HG02884 (cell line): Measurements from ENCODE around the gene RAD54L2.
"Not testable (repeated sequence)": the region's sequence is repeated elsewhere in the genome, so short reads cannot be mapped to it uniquely, and the experiment has no call there.

Source experiments
- ATAC-seq: cut with Tn5 transposase; IDR thresholded peaks from one replicate; pipeline ENCODE4 v1.9.1; 2021; ENCODE audit warnings: mild to moderate bottlenecking, moderate library complexity; ENCODE audit not compliant: unreplicated experiment

The RAD54L2 gene, protein sequence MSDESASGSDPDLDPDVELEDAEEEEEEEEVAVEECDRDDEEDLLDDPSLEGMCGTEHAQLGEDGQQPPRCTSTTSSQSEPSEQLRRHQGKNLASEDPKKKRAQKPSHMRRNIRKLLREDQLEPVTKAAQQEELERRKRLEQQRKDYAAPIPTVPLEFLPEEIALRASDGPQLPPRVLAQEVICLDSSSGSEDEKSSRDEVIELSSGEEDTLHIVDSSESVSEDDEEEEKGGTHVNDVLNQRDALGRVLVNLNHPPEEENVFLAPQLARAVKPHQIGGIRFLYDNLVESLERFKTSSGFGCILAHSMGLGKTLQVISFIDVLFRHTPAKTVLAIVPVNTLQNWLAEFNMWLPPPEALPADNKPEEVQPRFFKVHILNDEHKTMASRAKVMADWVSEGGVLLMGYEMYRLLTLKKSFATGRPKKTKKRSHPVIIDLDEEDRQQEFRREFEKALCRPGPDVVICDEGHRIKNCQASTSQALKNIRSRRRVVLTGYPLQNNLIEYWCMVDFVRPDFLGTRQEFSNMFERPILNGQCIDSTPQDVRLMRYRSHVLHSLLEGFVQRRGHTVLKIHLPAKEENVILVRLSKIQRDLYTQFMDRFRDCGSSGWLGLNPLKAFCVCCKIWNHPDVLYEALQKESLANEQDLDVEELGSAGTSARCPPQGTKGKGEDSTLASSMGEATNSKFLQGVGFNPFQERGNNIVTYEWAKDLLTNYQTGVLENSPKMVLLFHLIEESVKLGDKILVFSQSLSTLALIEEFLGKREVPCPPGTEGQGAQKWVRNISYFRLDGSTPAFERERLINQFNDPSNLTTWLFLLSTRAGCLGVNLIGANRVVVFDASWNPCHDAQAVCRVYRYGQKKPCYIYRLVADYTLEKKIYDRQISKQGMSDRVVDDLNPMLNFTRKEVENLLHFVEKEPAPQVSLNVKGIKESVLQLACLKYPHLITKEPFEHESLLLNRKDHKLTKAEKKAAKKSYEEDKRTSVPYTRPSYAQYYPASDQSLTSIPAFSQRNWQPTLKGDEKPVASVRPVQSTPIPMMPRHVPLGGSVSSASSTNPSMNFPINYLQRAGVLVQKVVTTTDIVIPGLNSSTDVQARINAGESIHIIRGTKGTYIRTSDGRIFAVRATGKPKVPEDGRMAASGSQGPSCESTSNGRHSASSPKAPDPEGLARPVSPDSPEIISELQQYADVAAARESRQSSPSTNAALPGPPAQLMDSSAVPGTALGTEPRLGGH (N-terminal part only)

DNA sequence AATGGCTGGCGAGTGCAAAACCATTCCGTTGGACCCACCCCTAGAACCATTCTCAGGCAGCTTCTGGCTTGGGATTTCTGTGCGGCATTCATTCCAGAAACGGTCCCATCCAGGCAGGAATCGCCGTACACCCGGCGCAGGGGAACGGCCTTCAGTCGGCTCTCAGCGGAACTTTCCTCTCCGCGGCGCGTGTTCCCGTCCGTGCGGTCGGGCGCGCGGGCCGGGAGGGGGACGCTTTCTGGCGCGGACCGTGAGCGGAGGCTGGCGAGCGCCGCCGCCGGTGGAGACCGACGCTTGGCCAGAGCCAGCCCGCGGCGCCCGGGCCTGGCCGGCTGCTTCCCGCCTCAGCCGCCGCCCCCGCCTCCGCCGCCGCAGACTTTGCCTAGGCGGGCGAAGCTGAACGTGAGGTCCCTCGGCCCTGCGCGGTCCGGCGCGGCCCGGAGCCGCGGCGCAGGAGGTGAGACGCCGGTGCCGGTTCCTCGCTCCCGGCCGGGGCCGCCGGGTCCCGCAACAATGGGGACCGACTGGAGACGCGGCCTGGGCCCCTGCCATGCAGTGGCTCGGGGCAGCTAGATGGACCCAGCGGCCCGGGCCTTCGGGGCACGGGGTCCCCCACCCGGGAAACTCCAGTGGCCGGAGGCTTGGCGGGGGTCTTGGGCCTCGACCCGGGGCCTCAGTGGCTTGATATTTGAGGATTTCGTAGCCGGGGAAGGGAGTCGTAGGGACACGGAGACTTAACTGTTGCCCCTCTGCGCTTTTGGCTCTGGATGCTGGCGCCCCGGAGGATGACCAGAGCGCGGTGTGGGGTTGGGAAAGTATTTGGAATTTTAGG is at the start of gene RAD54L2:
RAD54L2 (plus strand) TSS at position 261 of the 832 bp plus-strand sequence. CDS start 51,702 bp downstream, outside the sequence.
- ATAC-seq = peak; percentile 58

DNA sequence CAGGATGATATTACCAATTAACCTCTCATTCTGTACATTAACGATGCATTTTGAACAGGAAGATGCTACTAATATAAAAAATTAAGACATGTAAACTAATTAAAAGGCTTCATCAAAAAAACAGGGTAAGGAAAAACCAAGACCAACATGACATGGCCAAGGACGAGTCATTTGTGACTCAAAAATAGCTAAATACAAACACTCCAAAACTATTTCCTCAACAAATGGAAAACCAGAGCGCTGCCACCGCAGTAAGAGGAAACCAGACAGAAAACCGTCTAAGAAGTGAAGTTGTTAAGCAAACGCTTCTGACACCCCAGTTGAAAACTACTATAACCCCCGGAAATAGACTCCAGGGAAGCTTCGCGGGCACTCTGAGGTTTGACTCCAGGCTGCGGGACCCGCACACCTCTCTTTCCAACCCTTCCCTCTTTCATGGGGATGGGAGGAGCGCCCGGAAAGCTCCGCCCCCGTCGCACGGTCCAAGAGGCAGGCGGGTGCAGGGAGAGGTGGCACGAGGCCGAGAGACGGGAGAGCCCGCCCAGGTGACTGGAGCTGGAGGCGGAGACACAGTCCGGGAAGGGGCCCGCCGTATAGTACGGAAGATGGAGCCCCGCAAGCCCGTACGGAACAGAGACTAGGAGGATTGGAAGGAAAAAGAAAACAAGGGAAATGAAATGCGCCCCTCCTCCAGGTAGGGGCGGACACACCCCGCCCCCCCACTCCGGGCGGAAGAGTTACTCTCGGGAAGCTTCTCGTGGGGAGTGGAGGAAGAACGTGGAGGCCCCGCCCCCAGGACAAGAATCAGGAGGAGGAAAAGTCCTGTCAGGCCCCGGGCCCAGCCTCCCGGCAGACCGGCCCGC is 39.4 kb upstream of the RAD54L2 start:
- ATAC-seq = peak; percentile 43

DNA sequence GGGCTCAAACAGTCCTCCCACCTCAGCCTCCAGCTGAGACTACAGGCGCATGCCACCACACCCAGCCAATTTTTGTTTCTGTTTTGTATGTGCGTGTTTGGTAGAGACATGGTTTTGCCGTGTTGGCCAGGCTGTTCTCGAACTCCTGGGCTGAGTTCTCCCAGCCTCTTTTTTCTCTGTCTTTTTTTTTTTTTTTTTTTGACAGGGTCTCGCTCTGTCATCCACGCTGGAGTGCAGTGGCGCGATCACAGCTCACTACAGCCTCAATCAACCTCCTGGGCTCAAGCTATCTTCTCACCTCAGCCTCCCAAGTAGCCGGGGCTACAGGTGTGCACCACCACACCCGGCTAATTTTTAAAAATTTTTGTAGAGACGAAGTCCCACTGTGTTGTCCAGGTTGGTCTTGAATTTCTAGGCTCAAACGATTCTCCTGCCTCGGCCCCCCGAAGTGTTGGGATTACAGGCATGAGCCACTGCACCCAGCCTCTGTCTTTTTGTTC is 37.8 kb upstream of the RAD54L2 start:
- ATAC-seq = no peak

DNA sequence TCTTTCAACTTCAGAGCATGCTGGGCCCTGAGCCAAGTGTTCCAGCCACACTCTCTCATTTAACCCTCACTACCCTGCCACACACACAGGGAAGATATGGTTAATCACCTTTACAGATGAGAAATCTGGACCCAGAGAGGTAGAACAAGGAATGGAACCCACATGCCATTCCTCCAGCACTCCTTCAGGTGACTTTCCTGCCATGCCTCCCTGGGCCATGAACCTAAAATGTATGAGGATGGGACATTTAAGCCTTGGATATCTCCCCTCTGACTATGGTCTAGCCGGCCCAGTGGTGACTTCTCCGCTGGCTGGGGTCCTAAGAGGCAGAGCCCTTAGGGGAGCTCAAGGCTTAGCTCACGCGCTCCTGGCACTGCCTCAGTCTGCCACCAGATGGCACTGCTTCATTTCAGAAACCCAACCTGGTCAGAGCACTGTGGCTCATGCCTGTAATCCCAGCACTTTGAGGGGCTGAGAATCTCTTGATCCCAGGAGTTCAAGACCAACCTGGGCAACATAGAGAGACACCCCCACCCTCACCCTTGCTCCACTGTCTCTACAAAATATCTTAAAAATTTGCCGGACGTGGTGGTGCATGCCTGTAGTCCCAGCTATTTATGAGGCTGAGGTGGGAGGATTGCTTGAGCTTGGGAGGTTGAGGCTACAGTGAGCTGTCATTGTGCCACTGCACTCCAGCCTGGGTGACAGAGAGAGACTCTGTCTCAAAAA is 36.5 kb upstream of the RAD54L2 start:
- ATAC-seq = no peak

DNA sequence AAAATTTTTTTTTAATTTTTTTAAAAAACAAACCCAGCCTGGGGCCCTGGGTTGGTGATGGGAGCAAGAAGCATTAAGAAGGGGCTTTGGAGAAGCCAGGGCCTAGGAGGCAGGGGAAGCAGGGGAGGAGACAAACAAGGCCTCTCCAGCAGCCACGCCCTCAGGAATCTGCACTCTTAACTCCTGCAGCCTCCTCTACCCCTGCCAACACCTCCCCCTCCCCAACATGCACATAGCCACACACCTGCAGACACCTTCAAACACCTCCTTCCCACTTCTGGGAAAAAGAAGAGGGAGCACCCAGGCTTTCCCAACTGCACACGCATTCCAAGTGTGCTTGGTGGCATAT is 36.0 kb upstream of the RAD54L2 start:
- ATAC-seq = no peak

DNA sequence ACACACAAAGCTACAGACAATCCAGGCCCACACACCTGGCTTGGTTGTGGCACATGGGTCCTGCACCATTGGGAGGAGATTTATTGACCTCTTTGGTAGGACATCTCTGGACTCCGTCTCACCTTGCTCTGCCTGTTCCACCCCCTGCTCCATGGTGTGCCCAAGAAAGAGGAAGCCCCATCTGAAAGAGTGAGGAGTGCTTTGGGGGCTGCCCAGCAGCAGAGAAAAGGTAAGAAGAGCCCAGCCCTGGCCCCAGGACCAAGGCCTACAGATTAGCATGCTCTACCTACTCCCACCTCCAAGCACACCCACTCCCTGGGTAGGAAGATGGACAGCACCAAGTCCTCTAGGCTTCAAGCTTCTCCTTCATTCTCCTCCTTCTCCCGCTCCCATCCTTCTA is 35.5 kb upstream of the RAD54L2 start:
- no peak for ATAC-seq

DNA sequence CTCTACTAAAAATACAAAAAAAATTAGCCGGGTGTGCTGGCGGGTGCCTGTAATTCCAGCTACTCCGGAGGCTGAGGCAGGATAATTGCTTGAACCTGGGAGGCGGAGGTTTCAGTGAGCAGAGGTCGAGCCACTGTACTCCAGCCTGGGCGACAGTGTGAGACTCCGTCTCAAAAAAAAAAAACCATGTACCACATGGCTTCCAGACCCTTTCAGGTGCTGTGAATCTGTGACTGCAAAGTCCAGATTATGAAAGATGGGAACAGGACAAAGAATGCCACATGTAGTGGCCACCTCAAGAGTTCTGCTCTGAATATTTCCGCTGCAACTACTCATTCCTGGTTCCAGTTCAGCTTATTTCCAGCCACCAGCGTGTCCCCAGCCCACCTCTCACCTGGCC is 30.3 kb upstream of the RAD54L2 start:
- no peak for ATAC-seq

DNA sequence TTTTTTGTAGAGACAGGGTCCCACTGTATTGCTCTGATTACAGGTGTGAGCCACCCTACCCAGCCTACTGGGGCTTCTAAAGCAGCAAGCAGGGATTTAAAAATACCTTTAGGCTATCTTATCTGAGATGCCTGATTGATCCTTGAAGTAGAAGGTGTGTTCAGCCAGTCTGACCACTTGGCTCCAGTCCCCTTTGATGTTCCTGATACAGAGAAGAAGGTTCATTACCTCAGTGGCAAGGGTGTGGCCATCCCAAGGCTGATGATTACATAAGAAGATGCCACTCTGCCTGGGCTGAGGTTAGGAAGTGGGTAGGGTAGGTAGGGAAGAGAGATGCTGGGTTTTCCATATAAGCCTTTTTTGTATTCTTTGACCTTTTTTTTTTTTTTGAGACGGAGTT is 27.5 kb upstream of the RAD54L2 start:
- no peak for ATAC-seq

DNA sequence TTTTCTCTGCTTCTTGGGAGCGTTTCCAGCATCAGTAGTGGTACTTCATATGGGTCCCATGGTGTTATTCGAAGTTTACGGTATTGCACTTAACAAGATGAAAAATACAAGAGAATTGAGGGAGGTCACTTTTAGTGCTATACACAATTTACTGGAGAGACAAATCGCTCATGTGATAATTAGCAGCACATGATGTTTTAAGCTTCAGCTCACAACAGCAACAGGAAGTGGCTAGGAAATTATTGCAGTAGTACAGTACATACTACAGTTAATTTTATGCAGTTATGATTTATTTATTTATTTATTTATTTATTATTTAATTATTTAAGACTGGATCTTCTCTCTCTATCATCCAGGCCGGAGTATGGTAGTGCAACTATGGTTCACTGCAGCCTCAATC is 24.3 kb upstream of the RAD54L2 start:
- ATAC-seq = no peak

DNA sequence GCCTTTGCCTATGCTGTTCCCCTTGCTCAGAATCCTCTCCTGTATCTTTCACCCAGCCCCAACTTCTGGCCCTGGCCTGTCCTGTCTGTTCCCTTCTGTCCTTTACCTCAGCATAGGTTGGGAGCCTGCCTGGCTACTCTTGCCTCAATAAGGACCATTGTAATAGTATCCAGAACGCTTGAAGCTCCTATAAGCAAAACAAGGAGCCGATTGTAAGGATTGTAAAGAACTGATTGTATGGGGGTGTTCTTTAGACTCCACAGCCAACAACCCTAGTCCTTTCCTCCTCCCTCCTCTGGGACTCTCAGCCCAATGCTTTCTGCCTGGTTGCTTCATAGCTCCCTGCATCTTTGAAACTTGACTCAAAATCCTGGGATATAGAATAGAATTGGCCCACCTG is 18.7 kb upstream of the RAD54L2 start:
- ATAC-seq = no peak

DNA sequence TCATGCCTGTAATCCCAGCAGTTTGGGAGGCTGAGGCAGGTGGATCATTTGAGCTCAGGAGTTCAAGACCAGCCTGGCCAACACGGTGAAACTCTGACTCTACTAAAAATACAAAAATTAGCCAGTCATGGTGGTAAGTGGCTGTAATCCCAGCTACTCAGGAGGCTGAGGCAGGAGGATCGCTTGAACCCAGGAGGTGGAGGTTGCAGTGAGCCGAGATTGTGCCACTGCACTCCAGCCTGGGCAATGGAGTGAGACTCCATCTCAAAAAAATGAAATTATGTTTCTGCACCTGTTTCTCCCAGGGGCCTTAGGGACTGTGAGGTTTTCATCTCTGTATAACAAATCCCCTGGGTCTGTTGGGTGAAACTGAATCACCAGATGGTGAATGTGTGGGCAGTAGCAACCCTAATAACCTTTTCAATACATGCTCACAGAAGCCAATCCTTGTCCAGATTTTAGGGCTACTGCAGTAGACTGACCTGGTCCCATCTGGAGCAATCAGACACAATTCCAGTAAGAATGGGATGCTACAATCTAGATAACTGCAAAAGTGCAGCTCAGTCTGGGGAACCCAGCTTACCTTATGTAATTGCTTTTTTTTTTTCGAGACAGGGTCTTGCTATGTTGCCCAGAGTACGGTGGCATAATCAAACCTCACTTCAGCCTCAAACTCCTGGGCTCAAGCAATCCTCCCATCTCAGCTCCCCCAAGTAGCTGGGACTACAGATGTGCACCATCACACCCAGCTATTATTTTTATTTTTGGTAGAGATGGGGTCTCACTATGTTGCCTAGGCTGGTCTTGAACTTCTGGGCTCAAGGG is 17.4 kb upstream of the RAD54L2 start:
- ATAC-seq = peak; percentile 48

DNA sequence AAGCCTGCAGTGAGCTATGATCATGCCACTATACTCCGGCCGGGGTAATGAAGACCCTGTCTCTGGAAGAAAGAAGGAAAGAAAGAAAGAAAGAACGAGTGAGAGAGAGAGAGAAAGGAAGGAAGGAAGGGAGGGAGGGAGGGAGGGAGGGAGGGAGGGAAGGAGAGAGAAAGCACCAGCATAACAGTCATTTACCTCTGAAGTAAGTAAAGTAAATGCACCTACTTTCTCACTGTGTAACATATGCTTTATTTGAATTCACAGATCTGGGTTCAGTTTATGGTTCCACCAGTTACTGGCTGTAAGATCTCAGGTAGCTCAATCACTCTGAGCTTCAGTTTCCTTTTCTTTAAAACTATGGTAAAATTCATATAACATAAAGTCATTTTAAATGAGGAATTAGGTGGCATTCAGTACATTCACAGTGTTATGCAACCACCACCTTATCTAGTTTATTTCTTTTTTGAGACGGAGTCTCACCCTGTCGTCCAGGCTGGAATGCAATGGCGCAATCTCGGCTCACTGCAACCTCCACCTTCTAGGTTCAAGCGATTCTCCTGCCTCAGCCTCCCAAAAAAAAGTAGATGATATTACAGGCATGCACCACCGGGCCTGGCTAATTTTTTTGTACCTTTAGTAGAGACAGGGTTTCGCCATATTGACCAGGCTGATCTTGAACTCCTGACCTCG is 16.1 kb upstream of the RAD54L2 start:
- ATAC-seq = no peak

DNA sequence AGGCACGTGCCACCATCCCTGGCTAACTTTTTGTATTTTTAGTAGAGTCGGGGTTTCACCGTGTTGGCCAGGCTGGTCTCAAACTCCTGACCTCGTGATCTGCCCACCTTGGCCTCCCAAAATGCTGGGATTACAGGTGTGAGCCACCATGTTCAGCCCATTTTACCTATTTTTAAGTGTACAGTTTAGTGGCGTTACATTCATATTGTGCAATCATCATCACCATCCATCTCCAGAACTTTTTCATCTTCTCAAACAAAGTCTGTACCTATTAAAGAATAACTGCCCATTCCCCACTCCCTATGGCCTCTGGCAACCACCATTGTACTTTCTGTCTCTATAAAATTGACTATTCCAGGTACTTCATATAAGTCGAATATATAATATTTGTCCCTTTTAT is 13.6 kb upstream of the RAD54L2 start:
- not testable (repeated sequence) for ATAC-seq

DNA sequence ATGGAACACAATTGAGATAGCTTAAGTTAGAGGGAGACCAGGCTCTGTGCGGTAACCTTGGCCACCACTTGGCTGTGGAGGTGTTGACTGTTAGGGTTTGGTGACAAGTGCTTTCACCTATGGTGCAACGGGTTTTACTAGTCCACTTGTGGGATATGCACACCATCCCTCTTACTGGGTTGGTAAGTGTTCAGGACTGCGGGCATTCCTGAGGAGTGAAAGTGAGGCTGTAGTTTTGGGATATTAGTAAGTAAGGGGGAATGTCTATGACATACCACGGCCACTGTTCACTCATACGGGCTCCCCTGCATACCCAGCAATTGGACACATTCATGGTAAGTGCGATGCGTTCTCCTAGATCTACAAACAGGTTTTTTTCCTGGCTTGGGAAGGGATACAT is 8.0 kb upstream of the RAD54L2 start:
- ATAC-seq = no peak

DNA sequence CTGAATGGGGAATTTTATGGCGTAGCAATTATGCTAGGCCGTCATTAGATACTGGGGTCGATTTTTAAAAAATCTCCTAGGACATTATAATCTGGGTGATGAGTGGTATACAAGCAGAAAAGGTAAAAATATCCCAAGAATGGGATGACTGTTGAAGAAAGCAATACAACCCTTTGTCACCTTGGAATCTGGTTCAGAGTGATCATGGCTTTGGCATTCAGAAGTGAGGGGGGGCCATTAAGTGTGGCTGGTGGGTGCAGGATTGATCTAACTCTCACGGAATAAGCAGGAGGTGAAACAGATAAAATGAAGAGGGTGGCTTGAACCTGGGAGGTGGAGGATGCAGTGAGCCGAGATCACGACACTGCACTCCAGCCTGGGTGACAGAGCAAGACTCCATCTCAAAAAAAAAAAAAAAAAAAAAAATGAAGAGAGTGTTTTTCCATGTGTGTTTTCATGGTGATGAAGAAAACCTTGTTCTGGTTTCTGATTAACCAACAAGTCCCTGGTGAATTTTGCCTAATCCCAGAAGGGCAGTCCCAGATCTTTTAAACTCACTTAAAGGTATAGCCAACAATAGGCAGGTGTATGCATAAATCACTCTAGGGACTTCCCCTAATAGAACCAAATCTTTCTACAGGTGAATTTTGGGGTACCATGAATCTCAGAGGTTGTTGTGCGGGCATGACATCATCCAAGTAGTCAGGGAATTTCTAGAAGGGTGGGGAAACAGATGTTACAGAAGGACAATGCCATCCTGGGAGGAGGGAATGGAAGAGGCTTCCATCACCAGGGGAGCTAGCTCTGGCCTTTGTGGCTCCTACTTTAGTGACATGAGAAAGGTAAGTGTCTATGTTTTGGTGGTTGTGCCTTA is 3.1 kb upstream of the RAD54L2 start:
- no peak for ATAC-seq

DNA sequence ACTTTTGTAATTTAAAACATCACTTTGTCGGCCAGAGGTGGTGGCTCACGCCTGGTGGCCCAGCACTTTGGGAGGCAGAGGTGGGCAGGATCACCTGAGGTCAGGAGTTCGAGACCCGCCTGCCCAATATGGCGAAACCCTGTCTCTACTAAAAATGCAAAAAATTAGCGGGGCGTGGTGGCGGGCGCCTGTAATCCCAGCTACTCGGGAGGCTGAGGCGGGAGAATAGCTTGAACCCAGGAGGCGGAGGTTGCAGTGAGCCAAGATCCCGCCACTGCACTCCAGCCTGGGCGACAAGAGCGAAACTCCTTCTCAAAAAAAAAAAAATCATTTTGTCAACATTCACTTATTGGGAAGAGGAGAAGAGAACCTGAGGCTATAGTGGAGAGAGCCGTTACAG is 888 bp upstream of the RAD54L2 start:
- ATAC-seq = not testable (repeated sequence)
